Tibial nerve (tissue), 4 donors: ENCODE data around the gene TTC27. TPM values are rescaled to one million over a fixed set of nuclear protein-coding genes. Genes with fewer than 3 reads are reported as not detected.
"Not testable (repeated sequence)": the region's sequence is repeated elsewhere in the genome, so short reads cannot be mapped to it uniquely, and the experiment has no call there.

ENCODE experiments used
- DNase-seq, 2 donors: peaks; one replicate each; pipeline ENCODE4 v3.0.0-alpha.2; 2019; ENCODE audit warnings: low spot score in 2 of 2
- H3K27ac ChIP-seq, 4 donors: fragments of 200-600 bp; sonication (generic) in 3 of 4; one replicate each; pipeline ENCODE4 v1.5.1; 2017 to 2019; ENCODE audit warnings: mild to moderate bottlenecking in 1 of 4
- H3K27me3 ChIP-seq, 2 donors: fragments of 200-600 bp; sonication (generic) in 1 of 2; one replicate each; pipeline versions ENCODE4 v1.5.1 to v1.6.0; 2017 to 2019
- H3K36me3 ChIP-seq, 3 donors: fragments of 200-600 bp; sonication (generic); one replicate each; pipeline ENCODE4 v1.5.1; 2018 to 2019
- H3K4me1 ChIP-seq, 4 donors: fragments of 200-600 bp; sonication (generic) in 3 of 4; one replicate each; pipeline ENCODE4 v1.5.1; 2017 to 2019
- H3K4me3 ChIP-seq, 4 donors: fragments of 200-600 bp; sonication (generic) in 3 of 4; one replicate each; pipeline ENCODE4 v1.5.1; 2017 to 2019; ENCODE audit warnings: mild to moderate bottlenecking in 1 of 4, moderate library complexity in 1 of 4
- H3K9me3 ChIP-seq, 4 donors: fragments of 200-600 bp; sonication (generic) in 3 of 4; one replicate each; pipeline ENCODE4 v1.5.1; 2017 to 2019
- CTCF ChIP-seq, 5 experiments: fragments of 200-600 bp in 3 of 5; fragments of 450-650 bp in 2 of 5; sonication (generic) in 3 of 5; IDR thresholded peaks; one replicate each; pipeline ENCODE4 v1.5.1; 2016 to 2019; ENCODE audit warnings: antibody characterized with exemption in 5 of 5, mild to moderate bottlenecking in 3 of 5, moderate library complexity in 2 of 5
- EP300 ChIP-seq, 2 donors: sonication (generic); formaldehyde crosslinking; IDR thresholded peaks; one replicate each; pipeline ENCODE4 v1.6.1; 2017; ENCODE audit warnings: antibody characterized with exemption in 2 of 2, mild to moderate bottlenecking in 1 of 2
- POLR2A ChIP-seq, 2 donors: fragments of 450-650 bp; IDR thresholded peaks; one replicate each; pipeline ENCODE4 v1.6.1; 2017; ENCODE audit warnings: antibody characterized with exemption in 2 of 2, mild to moderate bottlenecking in 2 of 2, moderate library complexity in 2 of 2
- WGBS, 2 donors: methylation state at CpG; one replicate each; pipeline ENCODE4 v1.1.5; 2018; 5-methylcytosine and 5-hydroxymethylcytosine counted together
- total RNA-seq, 4 donors: library from RNA; depleted of rRNA; stranded (reverse); fragments of >200 nt; gene quantifications; one replicate each; pipeline ENCODE4 v1.1.0, GENCODE V29; 2016

Gene TTC27
- total RNA-seq, 4 donors from 2014 or later = 22.5 to 25.8 (median 24.3) TPM

- H3K4me3 ChIP-seq = no peak overlapping the region
- H3K9me3 ChIP-seq = no peaks in the 10 kb centered on the region
- 94 to 100% methylated on average over 1 of the region's 1 CpG for WGBS, 2 donors
- TF ChIP-seq EP300 (IDR thresholded peaks at IDR 0.05) = no peak
- no peak for TF ChIP-seq POLR2A (IDR thresholded peaks at IDR 0.05)
- no peak for TF ChIP-seq CTCF (IDR thresholded peaks at IDR 0.05)
- no peak for DNase-seq
- H3K4me1 ChIP-seq = peaks cover 0 to 6% (median 5%) of the 10 kb centered on the region in 4 donors
- peaks cover 0 to 18% (median 0%) of the 10 kb centered on the region in 3 donors for H3K36me3 ChIP-seq
- H3K27ac ChIP-seq = no peak overlapping the region
- H3K27me3 ChIP-seq = no peaks in the 10 kb centered on the region
These were observed 120.3 kb downstream of the TTC27 start for GRCh38 chr2:32748158-32748557.

- H3K27ac ChIP-seq = no peak overlapping the region
- no peaks in the 10 kb centered on the region for H3K27me3 ChIP-seq
- peaks cover 0 to 18% (median 0%) of the 10 kb centered on the region in 3 donors for H3K36me3 ChIP-seq
- no peak for DNase-seq
- no peak for TF ChIP-seq POLR2A (IDR thresholded peaks at IDR 0.05)
- no peak for TF ChIP-seq CTCF (IDR thresholded peaks at IDR 0.05)
- no peak for TF ChIP-seq EP300 (IDR thresholded peaks at IDR 0.05)
- H3K4me3 ChIP-seq = no peak overlapping the region
- H3K4me1 ChIP-seq = peaks cover 0 to 7% (median 3%) of the 10 kb centered on the region in 4 donors
- H3K9me3 ChIP-seq = no peaks in the 10 kb centered on the region
These were observed 123.0 kb downstream of the TTC27 start for GRCh38 chr2:32750880-32751279.

- Histone ChIP-seq H3K4me3 (no peak overlapping the region), H3K9me3 (no peaks in the 10 kb centered on the region), H3K27me3 (no peaks in the 10 kb centered on the region), H3K4me1 (peaks cover 0 to 7% (median 3%) of the 10 kb centered on the region in 4 donors), H3K36me3 (peaks cover 0 to 18% (median 0%) of the 10 kb centered on the region in 3 donors), H3K27ac (no peak overlapping the region)
- WGBS, 2 donors = 21 to 32% methylated on average over 2 of the region's 2 CpGs
- TF ChIP-seq EP300 (IDR thresholded peaks at IDR 0.05) (no peak), POLR2A (IDR thresholded peaks at IDR 0.05) (no peak), CTCF (IDR thresholded peaks at IDR 0.05) (no peak)
- DNase-seq = no peak
These were observed 124.4 kb downstream of the TTC27 start for GRCh38 chr2:32752205-32752604.

GRCh38 chr2:32752952-32753351, 125.1 kb downstream of the TTC27 start:
- Histone ChIP-seq H3K36me3 (peaks cover 0 to 20% (median 0%) of the 10 kb centered on the region in 3 donors), H3K27ac (no peak overlapping the region), H3K9me3 (no peaks in the 10 kb centered on the region), H3K4me3 (no peak overlapping the region), H3K4me1 (peaks cover 0 to 7% (median 3%) of the 10 kb centered on the region in 4 donors), H3K27me3 (no peaks in the 10 kb centered on the region)
- 96 to 97% methylated on average over 5 of the region's 5 CpGs for WGBS, 2 donors
- no peak for DNase-seq
- no peak for TF ChIP-seq CTCF (IDR thresholded peaks at IDR 0.05)
- no peak for TF ChIP-seq POLR2A (IDR thresholded peaks at IDR 0.05)
- no peak for TF ChIP-seq EP300 (IDR thresholded peaks at IDR 0.05)

GRCh38 chr2:32754676-32755075, 126.8 kb downstream of the TTC27 start:
- not testable (repeated sequence) for H3K27me3 ChIP-seq, DNase-seq, H3K9me3 ChIP-seq, H3K27ac ChIP-seq, H3K4me1 ChIP-seq, H3K4me3 ChIP-seq
- 96% methylated on average over 4 of the region's 31 CpGs; no CpG with 5 or more reads in 1 of the 2 donors for WGBS, 2 donors
- peaks cover 0 to 25% (median 0%) of the 10 kb centered on the region in 3 donors for H3K36me3 ChIP-seq

GRCh38 chr2:32755666-32756065, 127.8 kb downstream of the TTC27 start:
- Histone ChIP-seq H3K9me3 (no peaks in the 10 kb centered on the region), H3K27me3 (no peaks in the 10 kb centered on the region), H3K4me1 (peaks cover 0 to 7% (median 3%) of the 10 kb centered on the region in 4 donors), H3K27ac (no peak overlapping the region), H3K36me3 (peaks cover 0 to 28% (median 0%) of the 10 kb centered on the region in 3 donors), H3K4me3 (no peak overlapping the region)
- no peak for DNase-seq
- TF ChIP-seq EP300 (IDR thresholded peaks at IDR 0.05) (no peak), POLR2A (IDR thresholded peaks at IDR 0.05) (no peak), CTCF (IDR thresholded peaks at IDR 0.05) (no peak)
- 85 to 97% methylated on average over 1 of the region's 1 CpG for WGBS, 2 donors
